Measurements from ENCODE around the gene TAAR2.

TAAR2 gene

GRCh38 chr6:132570221-132570777, 53.8 kb downstream of the TAAR2 start, which contains the start of gene TAAR6:
Gene TAAR6 (plus strand): TSS chr6:132570322. CDS start chr6:132570322, 0 bp downstream.
- DNase-seq (ENCODE audit: low read depth): no peak
- H3K4me3 ChIP-seq (ENCODE audit: low read depth, low read length): no peak within 1 kb of the TSS
- TF ChIP-seq CTCF (IDR thresholded peaks at IDR 0.05; ENCODE audit: insufficient read depth, low read depth, low read length, missing control alignments): no peak

- TF ChIP-seq CTCF (IDR thresholded peaks at IDR 0.05; ENCODE audit: insufficient read depth, low read depth, low read length, missing control alignments): no peak
- no peak overlapping the region for H3K4me3 ChIP-seq (ENCODE audit: low read depth, low read length)
- DNase-seq (ENCODE audit: low read depth): no peak
These were observed 54.9 kb downstream of the TAAR2 start for GRCh38 chr6:132569170-132569569.

DNA sequence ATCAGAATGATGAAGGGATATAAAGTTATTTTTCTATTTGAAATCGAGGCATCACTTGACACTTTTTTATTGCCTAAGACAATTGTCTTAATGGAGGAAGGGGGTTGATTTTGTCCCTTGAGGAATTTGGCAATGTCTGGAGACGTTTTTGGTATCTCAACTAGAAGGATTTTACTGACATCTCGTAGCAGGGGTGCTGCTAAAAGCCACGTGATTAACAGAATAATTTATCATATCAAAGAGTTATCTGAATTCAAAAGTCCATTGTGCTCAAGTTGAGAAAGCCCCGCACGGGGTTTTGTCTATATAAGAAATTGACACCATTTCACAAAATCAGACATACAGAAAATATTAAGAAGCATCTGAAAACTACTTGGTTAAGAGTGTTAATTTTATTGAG, 55.5 kb downstream of the TAAR2 start:
- no peak for DNase-seq (ENCODE audit: low read depth)
- no peak for TF ChIP-seq CTCF (IDR thresholded peaks at IDR 0.05; ENCODE audit: insufficient read depth, low read depth, low read length, missing control alignments)
- no peak overlapping the region for H3K4me3 ChIP-seq (ENCODE audit: low read depth, low read length)

- no peak for DNase-seq (ENCODE audit: low read depth)
- no peak overlapping the region for H3K4me3 ChIP-seq (ENCODE audit: low read depth, low read length)
- no peak for TF ChIP-seq CTCF (IDR thresholded peaks at IDR 0.05; ENCODE audit: insufficient read depth, low read depth, low read length, missing control alignments)
These were observed 56.5 kb downstream of the TAAR2 start for GRCh38 chr6:132567566-132567965.
